NT2/D1 (cell line): ENCODE measurements around the gene NRG2.

Source experiments
- DNase-seq: peaks from one replicate; pipeline ENCODE4 v3.0.0-alpha.2; 2011; ENCODE audit warnings: low read depth, low spot score
- H3K27me3 ChIP-seq: 2 replicates; pipeline ENCODE4 v1.6.0; 2011; ENCODE audit warnings: mild to moderate bottlenecking; ENCODE audit not compliant: insufficient read length, insufficient read depth
- H3K36me3 ChIP-seq: 2 replicates; pipeline ENCODE4 v1.6.1; 2011; ENCODE audit warnings: mild to moderate bottlenecking, low read length, mixed read lengths; ENCODE audit not compliant: insufficient read depth, insufficient read length
- H3K4me1 ChIP-seq: 2 replicates; pipeline ENCODE4 v1.5.1; 2011; ENCODE audit not compliant: insufficient read depth, insufficient read length
- H3K4me3 ChIP-seq: 2 replicates; pipeline ENCODE4 v1.5.1; 2011; ENCODE audit warnings: low read depth; ENCODE audit not compliant: insufficient read length
- H3K9ac ChIP-seq: 2 replicates; pipeline ENCODE4 v1.6.0; 2011; ENCODE audit warnings: low read depth; ENCODE audit not compliant: insufficient read length
- H3K9me3 ChIP-seq: 2 replicates; pipeline ENCODE4 v1.5.1; 2011; ENCODE audit warnings: mild to moderate bottlenecking, low read length; ENCODE audit not compliant: insufficient read depth
- SUZ12 ChIP-seq: IDR thresholded peaks from 2 replicates; pipeline ENCODE4 v1.6.1; 2011; ENCODE audit not compliant: insufficient read length, insufficient read depth; ENCODE audit errors: extremely low read depth
- YY1 ChIP-seq: IDR thresholded peaks from 2 replicates; pipeline ENCODE4 v1.6.1; 2011; ENCODE audit not compliant: insufficient read length, insufficient read depth
- ZNF274 ChIP-seq: IDR thresholded peaks from 2 replicates; pipeline ENCODE4 v1.6.1; 2011; ENCODE audit warnings: mild to moderate bottlenecking, low read depth, low read length

The NRG2 gene

GRCh38 chr5:139998837-139999236, 44.3 kb downstream of the NRG2 start:
- Histone ChIP-seq H3K4me3 (no peak overlapping the region), H3K4me1 (no peaks in the 10 kb centered on the region), H3K27me3 (no peaks in the 10 kb centered on the region), H3K9ac (no peak overlapping the region), H3K36me3 (no peaks in the 10 kb centered on the region), H3K9me3 (no peaks in the 10 kb centered on the region)
- TF ChIP-seq ZNF274 (no peak), SUZ12 (no peak), YY1 (no peak)
- DNase-seq, result no peak

- DNase-seq, result no peak
- H3K9ac ChIP-seq, result no peak overlapping the region
- no peaks in the 10 kb centered on the region for H3K4me1 ChIP-seq
- H3K27me3 ChIP-seq, result no peaks in the 10 kb centered on the region
- no peak for TF ChIP-seq SUZ12
- TF ChIP-seq ZNF274, result no peak
- TF ChIP-seq YY1, result no peak
- H3K36me3 ChIP-seq, result no peaks in the 10 kb centered on the region
- H3K9me3 ChIP-seq, result no peaks in the 10 kb centered on the region
- no peak overlapping the region for H3K4me3 ChIP-seq
Measured at GRCh38 chr5:139997276-139997675, 45.8 kb downstream of the NRG2 start.

- H3K27me3 ChIP-seq, result no peaks in the 10 kb centered on the region
- DNase-seq, result no peak
- H3K9me3 ChIP-seq, result no peaks in the 10 kb centered on the region
- no peaks in the 10 kb centered on the region for H3K4me1 ChIP-seq
- TF ChIP-seq SUZ12 (no peak), YY1 (no peak), ZNF274 (no peak)
- no peak overlapping the region for H3K4me3 ChIP-seq
- H3K36me3 ChIP-seq, result no peaks in the 10 kb centered on the region
- H3K9ac ChIP-seq, result no peak overlapping the region
Measured at GRCh38 chr5:139995929-139996328, 47.2 kb downstream of the NRG2 start.

GRCh38 chr5:139994234-139994633, 48.9 kb downstream of the NRG2 start:
- no peak overlapping the region for H3K9ac ChIP-seq
- TF ChIP-seq YY1 (no peak), SUZ12 (no peak), ZNF274 (no peak)
- H3K36me3 ChIP-seq, result no peaks in the 10 kb centered on the region
- no peak overlapping the region for H3K4me3 ChIP-seq
- no peaks in the 10 kb centered on the region for H3K9me3 ChIP-seq
- no peak for DNase-seq
- no peaks in the 10 kb centered on the region for H3K4me1 ChIP-seq
- no peaks in the 10 kb centered on the region for H3K27me3 ChIP-seq

- H3K9ac ChIP-seq, result no peak overlapping the region
- no peak for TF ChIP-seq YY1
- no peak for TF ChIP-seq SUZ12
- TF ChIP-seq ZNF274, result no peak
- no peak overlapping the region for H3K4me3 ChIP-seq
- H3K4me1 ChIP-seq, result peaks cover 16% of the 10 kb centered on the region
- no peaks in the 10 kb centered on the region for H3K9me3 ChIP-seq
- no peaks in the 10 kb centered on the region for H3K36me3 ChIP-seq
- no peaks in the 10 kb centered on the region for H3K27me3 ChIP-seq
- DNase-seq, result no peak
Measured at GRCh38 chr5:139985733-139986132, 57.4 kb downstream of the NRG2 start.

- Histone ChIP-seq H3K4me3 (no peak overlapping the region), H3K27me3 (no peaks in the 10 kb centered on the region), H3K36me3 (no peaks in the 10 kb centered on the region), H3K4me1 (peaks cover 16% of the 10 kb centered on the region), H3K9ac (no peak overlapping the region), H3K9me3 (no peaks in the 10 kb centered on the region)
- no peak for TF ChIP-seq ZNF274
- no peak for TF ChIP-seq SUZ12
- no peak for TF ChIP-seq YY1
- no peak for DNase-seq
Measured at GRCh38 chr5:139985290-139985689, 57.8 kb downstream of the NRG2 start.

GRCh38 chr5:139984816-139985215, 58.3 kb downstream of the NRG2 start:
- Histone ChIP-seq H3K9me3 (no peaks in the 10 kb centered on the region), H3K36me3 (no peaks in the 10 kb centered on the region), H3K4me3 (no peak overlapping the region), H3K27me3 (no peaks in the 10 kb centered on the region), H3K9ac (no peak overlapping the region), H3K4me1 (peaks cover 16% of the 10 kb centered on the region)
- TF ChIP-seq ZNF274 (no peak), SUZ12 (no peak), YY1 (no peak)
- DNase-seq, result no peak

GRCh38 chr5:139982975-139983240, 60.2 kb downstream of the NRG2 start:
- DNase-seq, result no peak
- TF ChIP-seq SUZ12, result no peak
- no peak for TF ChIP-seq YY1
- TF ChIP-seq ZNF274, result no peak
- H3K4me1 ChIP-seq, result peaks cover 16% of the 10 kb centered on the region
- no peaks in the 10 kb centered on the region for H3K36me3 ChIP-seq
- H3K27me3 ChIP-seq, result no peaks in the 10 kb centered on the region
- H3K9me3 ChIP-seq, result no peaks in the 10 kb centered on the region
- H3K9ac ChIP-seq, result no peak overlapping the region
- no peak overlapping the region for H3K4me3 ChIP-seq
